Esophagus squamous epithelium (tissue), 4 donors: ENCODE measurements around the gene PFKM.
A peak's percentile ranks its signal among the peaks of the same experiment; 100 is the strongest.

Experiments used
- CTCF ChIP-seq, 6 experiments: fragments of 450-650 bp in 4 of 6; fragments of 200-600 bp in 2 of 6; sonication (generic) in 2 of 6; IDR thresholded peaks; one replicate each; pipeline ENCODE4 v1.5.1; 2016 to 2019; ENCODE audit warnings: antibody characterized with exemption in 6 of 6, mild to moderate bottlenecking in 4 of 6, moderate library complexity in 4 of 6
- POLR2A ChIP-seq, 4 donors: fragments of 450-650 bp; IDR thresholded peaks; one replicate each; pipeline ENCODE4 v1.6.1; 2017; ENCODE audit warnings: antibody characterized with exemption in 4 of 4, mild to moderate bottlenecking in 4 of 4, moderate library complexity in 3 of 4

DNA sequence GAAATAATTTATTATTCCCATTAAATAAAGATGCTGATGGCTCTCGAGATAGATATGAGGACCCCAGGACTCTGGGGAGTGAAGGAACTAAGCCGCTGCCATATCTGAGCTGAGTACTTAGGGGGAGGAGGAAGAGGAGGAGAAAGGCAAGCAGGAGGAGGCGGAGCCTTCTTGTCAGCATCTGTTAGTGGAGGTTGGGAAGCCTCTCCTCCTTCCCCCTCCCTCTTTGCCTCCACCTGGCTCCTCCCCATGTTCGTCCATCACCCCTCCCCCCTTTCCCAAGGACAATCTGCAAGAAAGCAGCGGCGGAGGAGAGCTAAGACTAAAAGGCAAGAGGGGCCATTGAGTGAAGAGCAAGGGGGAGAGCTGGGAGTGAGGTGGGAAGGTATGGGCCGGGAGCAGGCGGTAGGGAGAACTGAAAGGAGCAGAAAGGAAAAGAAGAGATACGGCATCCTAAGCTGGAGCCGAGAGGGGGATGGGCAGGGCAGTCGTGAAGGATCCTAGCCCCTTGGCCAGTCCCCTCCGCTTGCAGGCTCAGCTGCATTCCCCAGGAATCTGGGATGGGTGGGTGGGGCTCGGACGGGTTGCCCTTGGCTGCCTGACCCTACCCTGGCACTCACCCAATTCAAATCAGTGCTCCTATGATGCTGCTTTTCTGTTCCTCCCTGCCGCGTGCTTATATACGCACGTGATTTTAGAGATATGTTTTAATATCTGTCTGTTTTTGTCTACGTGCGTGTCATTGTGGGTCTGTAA is at the start of gene PFKM:
- TF ChIP-seq CTCF (IDR thresholded peaks at IDR 0.05) (no peak), POLR2A (IDR thresholded peaks at IDR 0.05) (peak in 1 of 4 donors; percentile 8)
